Endothelial cell of coronary artery (primary cell): ENCODE data around the gene STAB1. TPM values are rescaled to one million over a fixed set of nuclear protein-coding genes. Genes with fewer than 3 reads are reported as not detected.

Experiments used
- total RNA-seq: library from RNA; depleted of rRNA; stranded (reverse); fragments of >200 nt; gene quantifications from 2 replicates; pipeline ENCODE4 v1.2.3, GENCODE V29; 2014

STAB1 gene
- 218 and 278 TPM in 2 replicates for total RNA-seq

DNA sequence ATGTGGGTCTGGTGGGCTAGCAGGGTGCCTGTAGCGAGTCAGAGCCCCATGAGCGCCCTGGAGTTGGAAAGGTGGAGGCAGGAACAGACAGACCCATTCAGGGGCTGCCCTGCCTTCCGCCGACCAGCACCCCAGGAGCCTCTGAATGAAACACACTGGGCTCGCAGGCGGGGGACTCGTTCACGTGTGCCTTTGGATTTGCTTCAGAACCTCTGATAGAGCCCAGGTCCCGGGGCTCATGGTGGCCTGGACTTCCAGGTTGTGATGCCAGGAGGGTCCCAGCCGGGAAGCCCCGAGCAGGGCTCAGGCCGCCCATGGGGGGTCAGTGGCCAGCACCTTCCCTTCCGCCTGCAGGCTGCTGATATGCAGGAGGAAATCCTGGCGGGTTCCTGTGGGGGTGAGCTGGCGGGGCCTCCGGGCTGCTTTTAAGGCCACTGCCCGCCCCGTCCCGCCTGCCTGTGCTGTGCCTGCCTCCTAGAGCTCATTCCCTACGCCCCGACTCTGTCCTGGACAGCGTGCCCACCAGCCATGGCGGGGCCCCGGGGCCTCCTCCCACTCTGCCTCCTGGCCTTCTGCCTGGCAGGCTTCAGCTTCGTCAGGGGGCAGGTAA is at the start of gene STAB1:
STAB1 (plus strand) TSS at position 453 of the 610 bp plus-strand sequence; CDS start at position 529, 76 bp downstream.

GRCh38 chr3:52453496-52454249 is 41.5 kb upstream of the STAB1 start, which contains the start of gene TNNC1:
Gene TNNC1 (minus strand): TSS chr3:52454041. CDS start chr3:52454015, 26 bp downstream.

DNA sequence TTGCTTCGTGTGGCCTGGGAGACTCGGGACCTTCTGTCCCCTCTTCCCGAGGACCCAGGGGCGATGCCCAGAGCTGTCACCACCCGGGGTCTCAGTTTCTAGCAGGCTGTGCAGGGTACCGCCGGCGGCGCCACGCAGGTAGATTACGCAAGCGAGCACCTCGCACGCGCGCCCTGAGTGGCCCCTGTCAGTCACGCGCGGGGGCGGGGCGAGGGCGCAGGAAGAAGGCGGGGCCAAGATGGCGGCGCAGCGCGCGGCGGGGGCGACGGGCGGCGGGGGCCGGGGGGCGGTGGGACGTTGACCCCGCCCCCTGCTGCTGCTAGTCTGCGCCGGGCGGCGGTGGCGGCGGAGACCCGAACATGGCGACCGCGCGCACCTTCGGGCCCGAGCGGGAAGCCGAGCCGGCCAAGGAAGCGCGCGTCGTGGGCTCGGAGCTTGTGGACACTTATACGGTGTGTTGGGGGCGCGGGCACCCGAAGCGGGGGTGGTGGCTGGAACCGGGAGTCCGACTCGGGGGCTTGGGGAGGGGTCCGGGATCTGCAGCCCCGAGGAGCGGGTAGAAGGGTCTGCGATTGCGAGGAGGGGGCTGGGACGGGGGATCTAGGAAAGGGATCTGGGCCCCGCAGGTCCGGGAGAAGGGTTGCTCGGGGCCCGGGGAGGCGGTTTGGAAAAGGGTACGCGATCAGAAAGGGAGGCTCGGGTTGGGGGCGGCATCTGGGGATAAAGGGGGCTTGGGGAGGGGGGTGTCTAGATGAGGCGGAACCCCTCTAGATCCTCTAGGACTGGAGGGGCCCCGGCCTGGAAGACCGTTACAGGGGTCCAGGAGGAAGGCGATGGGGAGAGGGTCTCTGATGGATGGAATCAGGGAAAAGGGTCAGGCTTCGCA is 39.6 kb upstream of the STAB1 start, which contains the start of gene NISCH:
NISCH (plus strand) TSS at position 322 of the 886 bp plus-strand sequence; CDS start at position 360, 38 bp downstream.

DNA sequence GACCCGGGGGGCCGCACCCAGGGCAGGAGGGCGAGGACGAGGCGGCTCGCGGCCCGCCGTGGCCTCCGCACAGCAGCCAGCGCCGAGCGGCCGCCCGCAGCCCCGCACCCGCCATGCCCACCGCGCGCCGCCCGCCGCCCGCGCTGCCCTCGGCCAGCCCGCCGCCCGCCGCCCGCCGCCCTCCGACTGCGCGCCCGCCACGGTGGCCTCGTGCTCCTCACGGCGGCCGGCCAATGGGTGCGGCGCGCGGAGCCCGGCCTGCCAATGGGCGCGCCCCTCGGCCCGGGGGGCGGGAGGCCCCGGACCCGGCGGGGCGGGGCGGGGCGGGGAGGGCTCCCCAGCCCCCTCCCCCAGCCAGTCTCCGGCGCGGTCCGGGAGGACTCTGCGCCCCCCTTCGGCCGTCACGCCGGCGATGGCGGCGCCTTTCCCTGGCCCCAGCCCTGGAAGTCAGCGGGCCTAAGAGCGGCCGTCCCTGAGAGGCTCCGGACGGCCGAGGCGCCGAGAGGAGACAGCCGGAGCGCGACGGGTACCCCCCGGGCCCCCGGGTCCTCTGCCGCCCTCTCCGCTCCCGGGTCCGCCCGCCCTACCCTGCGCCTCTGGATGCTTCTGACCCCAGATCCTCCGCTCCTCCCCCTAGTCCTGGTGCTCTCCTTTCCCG is 38.6 kb downstream of the STAB1 start, which contains the start of gene NT5DC2:
NT5DC2 (minus strand) TSS at position 235 of the 658 bp plus-strand sequence; CDS start at position 115, 120 bp downstream.

DNA sequence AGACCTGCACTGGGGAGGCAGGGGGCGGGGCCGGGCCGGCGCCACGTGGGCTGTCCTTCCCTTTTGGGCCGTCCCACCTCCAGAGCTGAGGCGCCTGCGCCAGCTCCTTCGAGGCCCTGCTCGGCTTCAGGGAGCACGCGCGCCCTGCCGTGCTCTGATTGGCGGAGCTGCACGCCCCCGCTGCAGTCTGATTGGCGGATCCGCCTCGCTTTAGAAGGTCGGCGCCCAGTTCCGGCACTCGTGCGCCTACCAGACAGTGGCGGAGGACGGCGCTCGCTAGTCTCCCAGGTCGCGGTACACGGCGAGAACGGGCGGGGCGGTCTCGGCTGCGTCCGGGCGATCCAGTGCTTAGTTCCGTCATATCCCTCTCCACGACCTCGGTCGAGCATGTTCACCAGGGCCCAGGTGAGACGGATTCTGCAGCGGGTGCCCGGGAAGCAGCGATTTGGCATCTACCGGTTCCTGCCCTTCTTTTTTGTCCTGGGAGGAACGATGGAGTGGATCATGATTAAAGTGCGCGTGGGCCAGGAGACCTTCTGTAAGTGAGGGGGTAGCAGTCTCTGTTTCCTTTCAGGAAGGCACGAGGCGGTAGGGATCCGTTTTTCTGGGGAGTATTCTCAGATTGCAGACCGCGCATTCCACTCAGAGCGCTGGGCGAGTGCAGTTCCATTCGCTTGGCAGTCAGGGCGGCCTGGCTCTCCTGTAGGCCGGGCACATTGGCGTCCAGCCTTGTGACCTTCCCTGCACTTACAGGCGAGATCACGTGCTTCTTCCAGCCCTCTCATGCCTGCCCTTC is 41.4 kb downstream of the STAB1 start, which contains the start of gene UQCC5:
UQCC5 (plus strand) TSS at position 237 of the 796 bp plus-strand sequence; CDS start at position 388, 151 bp downstream.

Other genes starting within 250 kb of the STAB1 start
- 9.2 and 14.9 TPM in 2 replicates for gene PPM1M, start 249.6 kb upstream of the STAB1 start, total RNA-seq
- gene WDR82, start 216.7 kb upstream of the STAB1 start, total RNA-seq = 70.3 and 83.1 TPM in 2 replicates
- gene GLYCTK, start 207.5 kb upstream of the STAB1 start, total RNA-seq = 11.0 and 21.1 TPM in 2 replicates
- 1.8 and 5.2 TPM in 2 replicates for gene DNAH1, start 179.0 kb upstream of the STAB1 start, total RNA-seq
- gene BAP1, start 85.3 kb upstream of the STAB1 start, total RNA-seq = 67.0 and 70.7 TPM in 2 replicates
- gene PHF7, start 84.7 kb upstream of the STAB1 start, total RNA-seq = 2.3 and 3.2 TPM in 2 replicates
- gene SEMA3G, start 50.2 kb upstream of the STAB1 start, total RNA-seq = 27.2 and 32.0 TPM in 2 replicates
- gene TNNC1, start 41.3 kb upstream of the STAB1 start, total RNA-seq = 0.18 and 0.19 TPM in 2 replicates
- gene NISCH, start 39.7 kb upstream of the STAB1 start, total RNA-seq = 75.7 and 110 TPM in 2 replicates
- 61.9 and 80.4 TPM in 2 replicates for gene NT5DC2, start 38.5 kb downstream of the STAB1 start, total RNA-seq
- 7.3 and 11.6 TPM in 2 replicates for gene UQCC5, start 41.3 kb downstream of the STAB1 start, total RNA-seq
- 50.8 and 60.8 TPM in 2 replicates for gene PBRM1, start 190.6 kb downstream of the STAB1 start, total RNA-seq
- 121 and 123 TPM in 2 replicates for gene GNL3, start 190.7 kb downstream of the STAB1 start, total RNA-seq
- 60.3 and 96.1 TPM in 2 replicates for gene GLT8D1, start 210.5 kb downstream of the STAB1 start, total RNA-seq
- 34.4 and 36.6 TPM in 2 replicates for gene SPCS1, start 210.8 kb downstream of the STAB1 start, total RNA-seq